Endothelial cell of umbilical vein (primary cell): Measurements from ENCODE around the gene IQCE. TPM values are rescaled to one million over a fixed set of nuclear protein-coding genes. Genes with fewer than 3 reads are reported as not detected.

Experiments used
- BruUV-seq: library from RNA; stranded (reverse); fragments of 400-500 nt; replicated peaks from 2 replicates; lab custom pipeline; 2021; lab: Mats Ljungman, UMichigan
- CTCF ChIA-PET: fragments of 300-600, 350-600 bp; sonication (Branson Sonifier 250); formaldehyde crosslinking; loops from one replicate; lab custom pipeline; 2021; ENCODE audit warnings: antibody characterized with exemption, inconsistent platforms; lab: Charles Lee
- POLR2A ChIA-PET: fragments of 300-600, 350-600 bp; sonication (Branson Sonifier 250); formaldehyde crosslinking; loops from one replicate; lab custom pipeline; 2021; ENCODE audit warnings: antibody characterized with exemption, inconsistent platforms; lab: Charles Lee
- DNase-seq: peaks from one replicate; pipeline ENCODE4 v3.0.0-alpha.2; 2011; ENCODE audit warnings: low read depth, low spot score
- FAIRE-seq: peaks from 2 replicates; lab custom pipeline; 2011; peaks lifted over from hg19 to GRCh38; lab: Jason Lieb, UNC
- H2AFZ ChIP-seq: 2 replicates; pipeline ENCODE4 v1.6.0; 2012; ENCODE audit warnings: low read depth, low read length, control low read depth, inconsistent platforms
- H3K27ac ChIP-seq: 2 replicates; pipeline ENCODE4 v1.5.1; 2011; ENCODE audit warnings: low read depth, mild to moderate bottlenecking, control low read depth, low read length, moderate library complexity; ENCODE audit not compliant: insufficient read depth
- H3K27me3 ChIP-seq, 2 experiments: 2 replicates each; pipeline versions ENCODE4 v1.6.0 to v1.6.1; 2011; ENCODE audit warnings: low read length in 2 of 2, mixed read lengths in 1 of 2; ENCODE audit not compliant: control insufficient read depth in 2 of 2, insufficient read depth in 2 of 2
- H3K36me3 ChIP-seq, 2 experiments: 2 replicates in 1 of 2; 3 replicates in 1 of 2; pipeline ENCODE4 v1.5.1; 2011; ENCODE audit warnings: low read length in 2 of 2, mild to moderate bottlenecking in 1 of 2, moderate library complexity in 1 of 2; ENCODE audit not compliant: control insufficient read depth in 2 of 2, insufficient read depth in 2 of 2; ENCODE audit errors: extremely low read depth in 1 of 2
- H3K4me1 ChIP-seq: 3 replicates; pipeline ENCODE4 v1.5.1; 2011; ENCODE audit warnings: mild to moderate bottlenecking, low read length; ENCODE audit not compliant: control insufficient read depth, insufficient read depth; ENCODE audit errors: extremely low read depth
- H3K4me2 ChIP-seq: 2 replicates; pipeline ENCODE4 v1.6.1; 2011; ENCODE audit warnings: low read length, control low read depth, mixed read lengths; ENCODE audit not compliant: insufficient read depth
- H3K4me3 ChIP-seq, 3 experiments: fragments of 200-600 bp in 1 of 3; sonication (generic), shearing (Covaris generic) in 1 of 3; replicated peaks in 1 of 3; 2 replicates each; pipeline ENCODE4 v1.5.1; 2011 to 2016; ENCODE audit warnings: control low read depth in 3 of 3, low read length in 3 of 3, mild to moderate bottlenecking in 2 of 3, inconsistent platforms in 1 of 3, low read depth in 1 of 3, moderate library complexity in 1 of 3; ENCODE audit not compliant: insufficient read depth in 1 of 3
- H3K79me2 ChIP-seq: 2 replicates; pipeline ENCODE4 v1.6.0; 2012; ENCODE audit warnings: low read length, inconsistent platforms; ENCODE audit not compliant: control insufficient read depth, insufficient read depth
- H3K9ac ChIP-seq: replicated peaks from 2 replicates; pipeline ENCODE3; 2011; ENCODE audit warnings: low read length, control low read depth; ENCODE audit not compliant: insufficient read depth; ENCODE audit errors: extremely low read depth
- H3K9me1 ChIP-seq: replicated peaks from 3 replicates; pipeline ENCODE4 v1.6.0; 2011; ENCODE audit warnings: mild to moderate bottlenecking, low read length; ENCODE audit not compliant: control insufficient read depth, insufficient read depth; ENCODE audit errors: extremely low read depth
- H3K9me3 ChIP-seq: replicated peaks from 2 replicates; pipeline ENCODE4 v1.5.1; 2012; ENCODE audit warnings: low read length, inconsistent platforms; ENCODE audit not compliant: control insufficient read depth, insufficient read depth
- H4K20me1 ChIP-seq: replicated peaks from 2 replicates; pipeline ENCODE3; 2011; ENCODE audit warnings: mild to moderate bottlenecking, low read length; ENCODE audit not compliant: control insufficient read depth, insufficient read depth; ENCODE audit errors: extremely low read depth
- CTCF ChIP-seq, 2 donors: IDR thresholded peaks; 1 replicate in 1 of 2; 2 replicates in 1 of 2; pipeline ENCODE4 v1.5.1; 2011; ENCODE audit warnings: low read length in 2 of 2, mild to moderate bottlenecking in 2 of 2, moderate library complexity in 2 of 2, control low read depth in 1 of 2, inconsistent platforms in 1 of 2, low read depth in 1 of 2; ENCODE audit not compliant: insufficient read depth in 1 of 2; ENCODE audit errors: extremely low read depth in 1 of 2
- EZH2 ChIP-seq: IDR thresholded peaks from 2 replicates; pipeline ENCODE4 v1.6.1; 2012; ENCODE audit warnings: borderline replicate concordance, low read depth, mild to moderate bottlenecking, moderate library complexity, low read length, inconsistent platforms; ENCODE audit not compliant: severe bottlenecking
- FOS ChIP-seq: IDR thresholded peaks from 2 replicates; pipeline ENCODE4 v1.6.1; 2011; ENCODE audit warnings: mild to moderate bottlenecking, low read length, moderate library complexity, borderline replicate concordance; ENCODE audit not compliant: insufficient read depth
- GATA2 ChIP-seq: IDR thresholded peaks from 2 replicates; pipeline ENCODE4 v1.7.0; 2011; ENCODE audit warnings: low read depth, mild to moderate bottlenecking, moderate library complexity, mixed read lengths, low read length; ENCODE audit not compliant: insufficient read length, insufficient read depth
- JUN ChIP-seq: IDR thresholded peaks from 2 replicates; pipeline ENCODE4 v1.6.1; 2011; ENCODE audit warnings: borderline replicate concordance, low read depth; ENCODE audit not compliant: insufficient read length, insufficient read depth
- MAX ChIP-seq: IDR thresholded peaks from 2 replicates; pipeline ENCODE4 v1.6.1; 2011; ENCODE audit not compliant: insufficient read depth, insufficient read length
- MYC ChIP-seq: IDR thresholded peaks from one replicate; pipeline ENCODE4 v1.6.1; 2011; ENCODE audit warnings: mild to moderate bottlenecking, low read depth, low read length
- POLR2A ChIP-seq: IDR thresholded peaks from 2 replicates; pipeline ENCODE4 v1.6.1; 2012; ENCODE audit warnings: low read depth, mild to moderate bottlenecking, control low read depth, low read length
- POLR2AphosphoS5 ChIP-seq: IDR thresholded peaks from 2 replicates; pipeline ENCODE4 v1.6.1; 2012; ENCODE audit warnings: low read depth, mild to moderate bottlenecking, control low read depth, low read length, moderate library complexity; ENCODE audit not compliant: insufficient read depth
- dilution Hi-C: fragments of 300-500 bp; cut with MboI; formaldehyde crosslinking; loops from one replicate; pipeline ENCODE4 v1.15.0; 2019; ENCODE audit warnings: low sequenced_read_pairs; ENCODE audit not compliant: extremely low pct_ligation_motif_present
- intact Hi-C: fragments of 100-400 bp; cut with micrococcal nuclease; formaldehyde crosslinking; loops from one replicate; pipeline ENCODE4 v1.10.0; 2022
- polyA plus RNA-seq, 4 experiments: library from polyadenylated mRNA; depleted of rRNA in 3 of 4; stranded (reverse) in 3 of 4; unstranded in 1 of 4; fragments of >200 nt; gene quantifications; 2 replicates each; pipeline versions ENCODE4 v1.2.1 to v1.2.3, GENCODE V29; 2011 to 2012; ENCODE audit warnings: missing spikeins in 1 of 4
- total RNA-seq: library from RNA; stranded (reverse); gene quantifications from 2 replicates; pipeline ENCODE4 v1.2.3, GENCODE V29; 2021

Gene IQCE
- total and polyA plus RNA-seq, 2 donors (not counting 3 experiments of a cell fraction or from before 2014, with no cell fraction given), result 4.9 to 14.5 TPM

GRCh38 chr7:2604608-2605174, 45.9 kb downstream of the IQCE start:
- FAIRE-seq (no peak), DNase-seq (no peak)
- Histone ChIP-seq H4K20me1 (no peaks in the 10 kb centered on the region), H3K4me1 (peaks cover 13% of the 10 kb centered on the region), H2AFZ (no peak overlapping the region), H3K27me3 (no peaks in the 10 kb centered on the region), H3K9ac (no peak overlapping the region), H3K4me3 (no peak overlapping the region), H3K4me2 (no peak overlapping the region), H3K79me2 (no peaks in the 10 kb centered on the region), H3K9me3 (no peaks in the 10 kb centered on the region), H3K27ac (no peak overlapping the region), H3K9me1 (no peaks in the 10 kb centered on the region), H3K36me3 (no peaks in the 10 kb centered on the region)
- dilution Hi-C loops, result no loop called here
- no TSS peak for BruUV-seq
- POLR2A ChIA-PET, result no interaction called here
- CTCF ChIA-PET, result interaction anchor here (1.3 to 1.5 kb wide), 3 partner anchors 27 to 57 kb away, joined by 4 to 5 read pairs (median 4); partner anchors contain the start of gene TTYH3
- intact Hi-C loops, result loop anchor here (5.0 kb wide), 1 partner anchor 58 kb away; no protein-coding TSS in a partner anchor
- TF ChIP-seq POLR2AphosphoS5 (no peak), GATA2 (no peak), MAX (no peak), POLR2A (no peak), JUN (no peak), EZH2 (no peak), CTCF (IDR thresholded peaks at IDR 0.05; ENCODE audit: extremely low read depth in 1 of 2, insufficient read depth in 1 of 2, low read depth in 1 of 2, low read length in 2 of 2) (no peak), FOS (no peak), MYC (no peak)
